GM10847 (cell line): ENCODE data around the gene TMEM39B.

Experiments used
- POLR2A ChIP-seq: IDR thresholded peaks from 2 replicates; pipeline ENCODE4 v1.6.1; 2011; ENCODE audit not compliant: insufficient read length; ENCODE audit errors: extremely low read depth

The TMEM39B gene

DNA sequence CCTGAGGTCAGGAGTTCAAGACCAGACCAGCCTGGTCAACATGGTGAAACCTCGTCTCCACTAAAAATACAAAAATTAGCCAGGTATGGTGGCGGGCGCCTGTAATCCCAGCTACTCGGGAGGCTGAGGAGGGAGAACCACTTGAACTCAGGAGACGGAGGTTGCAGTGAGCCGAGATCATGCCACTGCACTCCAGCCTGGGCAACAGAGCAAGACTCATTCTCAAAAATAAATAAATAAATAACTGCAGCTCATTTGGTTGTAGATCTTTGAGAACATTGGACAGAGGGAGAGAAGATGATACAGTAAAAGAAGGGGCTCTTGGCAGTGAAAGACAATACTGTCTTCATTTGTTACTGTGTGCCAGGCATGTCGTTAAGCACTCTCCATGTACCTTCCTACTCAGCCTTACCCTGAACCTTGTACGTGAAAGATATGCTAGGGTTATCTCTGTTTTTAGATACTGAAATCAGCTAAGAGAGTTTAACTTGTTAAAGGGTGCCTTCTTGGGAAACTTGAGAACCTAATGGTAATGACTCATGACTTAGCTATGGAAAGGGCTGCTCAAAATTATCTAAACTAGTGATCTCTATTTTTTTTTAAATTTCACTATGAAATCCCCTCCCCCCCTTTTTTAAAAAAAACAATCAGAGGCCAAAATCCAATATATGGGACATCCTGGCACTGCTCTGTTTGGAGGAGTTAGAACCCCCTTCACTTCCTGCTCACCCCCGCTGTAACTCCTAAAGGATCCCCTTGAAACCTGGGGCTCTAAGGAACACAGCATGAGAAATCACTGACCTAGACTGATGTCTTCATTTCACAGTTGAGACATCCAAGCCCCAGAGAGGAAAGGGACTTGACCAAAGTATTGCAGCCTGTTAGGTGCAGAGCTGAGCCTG lies 28.3 kb downstream of the TMEM39B start:
- no peak for TF ChIP-seq POLR2A

DNA sequence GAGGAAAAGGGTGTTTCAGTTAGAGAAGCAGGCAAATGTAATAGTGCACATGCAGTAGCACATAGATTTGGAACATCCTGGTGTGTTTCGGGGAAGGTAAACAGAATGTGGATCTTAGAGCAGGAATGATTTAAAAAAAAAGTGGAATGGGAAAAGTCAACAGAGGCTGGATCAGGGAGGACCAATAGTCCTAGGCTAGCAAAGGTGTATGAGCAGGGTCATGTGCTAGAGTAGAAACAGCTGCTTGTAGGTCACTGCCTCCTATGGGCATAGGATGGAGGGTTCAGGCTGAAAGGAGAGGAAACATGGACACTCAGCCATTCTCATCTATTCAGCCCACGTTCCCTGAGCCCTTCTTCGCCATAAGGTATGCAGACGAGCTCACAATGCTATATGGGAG lies 31.4 kb downstream of the TMEM39B start:
- no peak for TF ChIP-seq POLR2A

DNA sequence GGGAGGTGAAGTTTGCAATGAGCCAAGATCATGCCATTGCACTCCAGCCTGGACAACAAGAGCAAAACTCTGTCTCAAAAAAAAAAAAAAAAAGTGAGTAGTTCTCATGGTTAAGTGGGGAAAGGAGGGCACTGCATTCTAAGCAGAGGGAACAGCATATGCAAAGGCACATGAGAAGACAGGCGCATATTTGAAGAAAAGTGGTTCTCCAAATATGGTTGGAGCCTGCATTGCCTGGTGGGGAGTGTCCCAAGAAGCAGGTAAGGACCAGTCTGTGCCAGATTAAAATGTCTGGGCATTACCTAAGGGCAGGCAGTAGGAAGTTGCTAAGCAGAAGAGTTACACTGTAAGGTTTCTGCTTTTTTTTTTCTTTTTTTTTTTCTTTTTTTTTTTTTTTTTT lies 32.6 kb downstream of the TMEM39B start:
- TF ChIP-seq POLR2A = no peak

DNA sequence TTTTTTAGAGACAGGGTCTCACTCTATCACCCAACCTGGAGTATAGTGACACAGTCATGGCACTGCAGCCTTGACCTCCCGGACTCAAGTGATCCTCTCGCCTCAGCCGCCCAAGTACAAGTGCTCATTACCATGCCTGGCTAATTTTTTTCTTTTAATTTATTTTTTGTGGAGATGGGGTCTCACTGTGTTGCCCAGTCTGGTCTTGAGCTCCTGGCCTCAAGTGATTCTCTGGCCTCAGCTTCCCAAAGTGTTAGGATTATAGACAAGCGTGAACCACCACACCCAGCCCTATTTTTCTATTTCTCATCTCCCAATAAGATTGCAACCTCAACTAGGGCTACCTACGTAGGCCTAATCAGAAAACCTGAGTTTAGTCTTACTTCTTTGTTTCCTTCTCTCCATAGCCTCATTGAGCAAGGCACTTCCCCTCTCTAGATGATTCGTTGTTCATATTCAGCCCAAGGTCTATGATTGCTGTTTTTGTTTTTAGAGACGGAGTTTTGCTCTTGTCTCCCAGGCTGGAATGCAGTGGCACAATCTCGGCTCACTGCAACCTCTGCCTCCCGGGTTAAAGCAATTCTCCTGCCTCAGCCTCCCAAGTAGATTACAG lies 34.0 kb downstream of the TMEM39B start:
- TF ChIP-seq POLR2A = no peak

DNA sequence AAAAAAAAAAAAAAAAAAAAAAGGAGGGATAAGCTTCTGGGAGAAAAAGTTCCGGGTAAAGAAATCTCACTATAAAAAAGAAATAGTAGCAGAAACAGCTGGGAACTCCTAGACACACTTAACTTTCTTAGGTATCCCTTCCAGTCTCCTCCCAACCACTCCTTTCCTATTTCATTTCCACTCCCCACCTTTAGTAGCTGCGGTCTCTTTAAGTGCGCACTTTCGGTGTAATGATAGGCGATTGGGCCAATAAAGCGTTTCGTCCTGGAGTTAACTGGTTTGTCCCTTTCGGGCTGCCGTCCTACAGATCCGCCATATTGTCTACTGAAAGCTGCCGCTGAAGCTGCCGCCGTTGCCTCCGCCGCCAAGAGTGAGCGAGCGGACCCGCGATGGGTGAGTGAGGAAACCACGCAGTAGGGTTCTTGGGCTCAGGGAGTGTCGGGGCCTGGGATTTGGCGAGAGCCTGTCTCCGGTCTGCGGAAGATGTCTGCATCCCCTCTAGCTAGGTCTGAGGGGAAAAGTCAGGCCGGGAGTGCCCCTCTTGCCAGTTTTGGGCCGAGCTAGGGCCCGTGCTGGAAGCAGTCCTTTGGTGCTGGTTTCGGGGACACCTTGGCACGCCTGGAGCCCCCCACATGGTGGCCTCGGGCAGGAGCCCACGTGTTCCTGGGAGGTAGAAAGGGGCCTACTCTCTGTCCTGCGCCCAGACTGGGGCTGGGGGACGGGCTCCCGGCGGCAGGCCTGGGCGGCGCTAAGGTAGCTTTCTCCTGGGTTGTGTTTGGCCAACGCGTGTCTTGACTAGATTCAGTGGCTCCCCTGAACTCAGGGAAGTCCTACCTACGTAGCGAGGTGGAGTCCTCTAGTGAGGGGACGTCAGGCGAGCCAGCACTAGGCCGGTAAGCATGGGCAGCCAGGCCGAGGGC lies 35.3 kb downstream of the TMEM39B start, which contains the start of gene KPNA6:
Gene KPNA6, plus strand, starts transcription at position 315 of the 920 bp plus-strand sequence. Its CDS starts 75 bp downstream, at position 390.
- peak; percentile 53 for TF ChIP-seq POLR2A

DNA sequence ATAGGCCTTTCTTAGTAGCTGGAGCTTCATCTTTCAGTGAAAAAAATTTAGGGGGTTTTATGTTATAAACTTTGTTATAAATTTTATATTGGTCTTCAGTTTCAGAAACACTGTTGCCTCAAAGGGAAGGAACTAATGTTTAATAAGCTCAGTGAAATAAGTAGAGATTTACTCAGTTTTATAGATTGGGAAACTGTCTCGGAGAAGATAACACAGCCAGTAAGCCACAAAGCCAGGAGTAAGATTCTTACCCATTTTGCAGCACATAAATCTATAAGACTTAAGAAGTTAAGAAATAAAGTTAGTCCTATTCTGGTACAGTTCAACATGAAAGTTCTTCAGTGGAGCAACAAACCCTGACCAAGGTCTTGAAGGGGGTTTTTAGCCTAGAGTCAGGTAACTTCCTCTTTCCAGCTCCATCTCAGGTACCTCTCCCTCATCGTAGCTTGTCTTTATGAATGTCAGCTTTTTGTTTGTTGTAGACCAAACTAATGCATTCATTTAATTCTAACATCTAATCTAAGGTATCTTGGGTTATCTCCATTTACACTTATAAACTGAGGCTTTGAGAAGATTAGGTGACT lies 38.4 kb downstream of the TMEM39B start:
- TF ChIP-seq POLR2A = no peak

DNA sequence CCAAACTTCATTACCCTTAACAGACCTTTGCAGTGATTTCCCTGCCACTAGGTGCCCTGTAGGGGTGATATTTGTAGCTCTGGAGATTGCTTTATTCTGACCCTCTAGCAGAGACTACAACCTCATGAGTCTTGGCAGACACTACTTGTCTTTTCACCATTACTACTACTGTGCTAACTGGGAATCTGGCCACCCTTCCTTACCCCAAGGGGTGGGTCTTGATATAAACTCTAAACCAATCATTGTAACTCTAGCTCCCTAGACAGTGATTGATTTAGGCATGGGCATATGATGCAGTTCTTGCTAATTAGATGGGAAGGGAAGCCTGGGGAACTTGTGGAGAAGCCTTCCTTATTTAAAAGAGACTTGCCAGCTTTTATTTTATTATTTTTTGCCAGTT lies 39.0 kb downstream of the TMEM39B start:
- no peak for TF ChIP-seq POLR2A

DNA sequence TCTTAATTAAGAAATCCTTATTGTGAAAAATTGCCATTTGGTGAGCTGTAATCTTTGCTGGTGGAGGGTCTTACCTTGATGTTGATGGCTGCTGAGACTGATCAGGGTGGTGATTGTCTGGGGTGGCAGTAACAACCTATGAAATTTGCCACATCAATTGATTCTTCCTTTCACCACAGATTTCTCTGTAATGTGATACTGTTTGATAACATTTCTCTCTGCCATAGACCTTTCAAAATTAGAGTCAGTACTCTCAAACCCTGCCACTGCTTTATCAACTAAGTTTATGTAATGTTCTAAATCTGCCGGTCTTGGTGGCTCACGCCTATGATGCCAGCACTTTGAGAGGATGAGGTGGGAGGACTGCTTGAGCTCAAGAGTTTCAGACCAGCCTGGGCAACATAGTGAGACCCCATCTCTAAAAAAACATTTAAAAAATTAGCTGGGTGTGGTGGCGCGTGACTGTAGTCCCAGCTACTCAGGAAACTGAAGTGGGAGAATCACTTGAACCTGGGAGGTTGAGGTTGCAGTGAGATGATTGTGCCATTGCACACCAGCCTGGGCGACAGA lies 40.2 kb downstream of the TMEM39B start:
- no peak for TF ChIP-seq POLR2A

DNA sequence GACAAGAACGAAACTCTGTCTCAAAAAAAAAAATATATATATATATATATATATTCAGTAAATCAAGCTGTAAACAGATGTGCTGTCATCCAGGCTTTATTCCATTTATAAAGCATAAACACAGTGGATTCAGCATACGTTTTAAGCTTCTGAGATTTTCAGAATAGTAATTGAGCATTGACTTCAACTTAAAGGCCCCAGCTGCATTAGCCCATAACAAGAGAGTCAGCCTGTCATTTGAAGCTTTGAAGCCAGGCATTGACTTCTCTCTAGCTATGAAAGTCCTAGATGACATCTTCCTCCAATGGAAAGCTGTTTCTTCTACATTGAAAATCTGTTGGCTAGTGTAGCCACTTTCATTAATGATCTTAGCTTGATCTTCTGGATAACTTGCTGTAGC lies 41.7 kb downstream of the TMEM39B start:
- TF ChIP-seq POLR2A = no peak

DNA sequence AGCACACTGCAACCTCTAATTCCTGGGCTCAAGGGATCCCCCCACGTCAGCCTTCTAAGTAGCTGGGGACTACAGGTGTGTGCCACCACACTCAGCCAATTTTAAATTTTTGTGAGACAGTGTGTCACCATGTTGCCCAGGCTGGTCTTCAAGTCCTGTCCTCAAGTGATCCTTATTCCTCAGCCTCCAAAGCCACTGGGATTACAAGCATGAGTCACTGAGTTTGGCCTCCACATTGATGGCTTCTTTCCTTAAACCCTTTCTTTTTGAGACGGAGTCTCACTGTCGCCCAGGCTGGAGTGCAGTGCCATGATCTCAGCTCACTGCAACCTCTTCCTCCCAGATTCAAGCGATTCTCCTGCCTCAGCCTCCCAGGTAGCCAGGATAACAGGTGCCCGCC lies 42.8 kb downstream of the TMEM39B start:
- TF ChIP-seq POLR2A = no peak

DNA sequence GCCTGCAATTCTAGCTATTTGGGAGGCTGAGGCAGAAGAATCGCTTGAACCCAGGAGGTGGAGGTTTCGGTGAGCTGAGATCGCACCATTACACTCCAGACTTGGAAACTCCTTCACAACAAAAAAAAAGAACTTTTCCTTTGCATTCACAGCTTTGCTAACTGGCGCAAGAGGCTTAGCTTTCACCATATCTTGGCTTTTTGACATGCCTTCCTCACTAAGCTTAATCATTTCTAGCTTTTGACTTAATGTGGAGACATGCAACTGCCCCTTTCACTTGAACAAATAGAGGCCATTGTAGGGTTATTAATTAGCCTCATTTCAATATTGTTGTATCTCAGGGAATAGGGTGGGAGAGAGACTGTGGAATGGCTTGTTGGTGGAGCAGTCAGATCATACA lies 43.8 kb downstream of the TMEM39B start:
- no peak for TF ChIP-seq POLR2A

DNA sequence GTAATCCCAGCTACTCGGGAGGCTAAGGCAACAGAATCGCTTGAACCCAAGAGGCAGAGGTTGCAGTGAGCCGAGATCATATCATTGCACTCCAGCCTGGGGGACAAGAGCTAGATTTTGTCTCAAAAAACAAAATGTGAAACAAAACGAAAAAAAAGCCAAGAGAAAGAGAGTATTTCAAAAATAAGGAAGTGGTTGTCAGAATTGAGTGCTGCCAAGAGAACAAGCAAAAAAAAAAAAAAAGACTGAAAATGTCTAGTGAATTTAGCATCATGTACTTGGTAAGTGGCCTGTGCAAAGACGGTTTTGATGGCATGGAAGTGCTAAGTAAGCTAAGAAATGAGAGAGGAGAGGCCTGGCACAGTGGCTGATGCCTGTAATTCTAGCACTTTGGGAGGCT lies 49.4 kb downstream of the TMEM39B start:
- no peak for TF ChIP-seq POLR2A

DNA sequence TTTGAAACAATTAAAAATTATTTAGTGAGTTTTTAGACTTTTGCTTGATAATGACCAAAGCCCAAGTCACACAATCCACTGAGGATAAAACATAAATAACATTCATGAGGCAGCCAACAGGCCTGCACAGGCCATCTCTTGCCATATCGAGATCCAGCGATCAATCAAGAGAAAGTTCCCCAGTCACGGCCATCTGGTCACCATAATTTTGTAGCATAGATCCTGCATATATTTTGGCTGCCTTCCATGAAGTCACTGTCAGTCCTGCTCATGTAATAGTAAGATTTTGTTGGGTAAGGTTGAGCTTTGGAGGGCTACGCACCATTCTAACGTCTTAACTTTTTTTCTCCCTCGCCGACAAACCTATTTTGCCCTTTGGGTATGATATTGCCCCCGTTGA lies 52.6 kb downstream of the TMEM39B start:
- no peak for TF ChIP-seq POLR2A

DNA sequence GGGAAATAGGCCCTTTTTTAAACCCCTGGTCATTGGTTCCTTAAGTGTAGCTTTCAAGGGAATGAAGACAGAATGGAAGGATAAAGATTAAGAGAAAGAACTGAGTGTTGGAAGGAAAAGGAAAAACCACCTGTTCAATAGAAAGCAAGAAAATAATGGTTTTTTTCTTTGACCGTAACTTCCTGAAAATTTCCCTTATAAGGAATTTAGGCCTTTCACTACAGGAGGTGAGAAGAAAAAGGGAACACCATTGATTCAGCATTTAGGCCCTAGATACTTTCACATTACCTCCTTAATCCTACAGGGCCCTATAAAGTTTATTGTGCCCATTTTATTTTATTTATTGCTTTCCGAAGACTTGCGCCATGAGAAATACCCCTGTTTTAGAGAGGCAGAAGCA lies 54.0 kb downstream of the TMEM39B start:
- TF ChIP-seq POLR2A = no peak
